ENCODE data around the gene GRHL1. TPM values are rescaled to one million over a fixed set of nuclear protein-coding genes. Genes with fewer than 3 reads are reported as not detected.

The GRHL1 gene
- total RNA-seq, 1 experiment from 2014 or later: 2.5 TPM

DNA sequence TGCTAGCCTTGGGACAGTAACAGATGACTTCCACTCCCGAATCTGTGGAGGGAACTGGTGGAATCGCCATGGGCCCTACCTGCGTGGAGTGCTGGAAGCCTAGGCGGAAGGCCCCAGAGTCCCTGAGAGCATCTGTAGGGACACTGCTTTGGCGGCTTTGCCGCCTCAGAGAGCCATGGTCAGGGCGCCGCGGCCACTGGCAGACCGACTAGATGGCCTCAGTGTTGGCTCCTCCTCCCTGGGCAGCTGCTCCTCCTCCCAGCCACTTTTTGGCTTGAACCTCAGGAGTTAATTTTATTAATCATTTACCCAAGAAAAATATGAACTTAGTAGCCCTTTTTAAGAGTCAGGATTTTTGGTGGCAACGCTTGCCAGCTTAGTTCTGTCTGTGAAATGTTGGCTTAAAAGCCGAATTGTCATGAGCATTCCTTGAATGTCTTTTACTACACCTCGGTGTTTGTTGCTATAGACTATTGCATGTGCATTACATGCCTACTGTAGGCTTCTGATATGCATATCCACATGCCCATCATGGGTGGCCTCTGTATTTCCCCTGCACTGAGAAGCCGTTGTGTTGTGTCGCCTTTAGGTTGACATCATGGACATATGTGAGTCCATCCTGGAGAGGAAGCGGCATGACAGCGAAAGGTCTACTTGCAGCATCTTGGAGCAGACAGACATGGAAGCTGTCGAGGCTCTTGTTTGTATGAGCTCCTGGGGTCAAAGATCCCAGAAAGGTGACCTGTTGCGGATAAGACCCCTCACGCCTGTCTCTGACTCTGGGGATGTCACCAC, 94.3 kb downstream of the GRHL1 start:
- H2BK20ac ChIP-seq (ENCODE audit: low read depth, low read length, poor library complexity, severe bottlenecking): no peak overlapping the region
- no peak overlapping the region for H4K8ac ChIP-seq (replicated peaks; ENCODE audit: insufficient read length, low read depth, low read length)
- H3K27ac ChIP-seq (ENCODE audit: insufficient read length, low read depth, low read length): no peak overlapping the region
- no peak overlapping the region for H3K56ac ChIP-seq (ENCODE audit: insufficient read length, low read depth, low read length)
- no peak overlapping the region for H2AFZ ChIP-seq (ENCODE audit: low read length)
- H2BK12ac ChIP-seq (ENCODE audit: insufficient read length, low read depth, low read length): no peak overlapping the region
- no peaks in the 10 kb centered on the region for H4K20me1 ChIP-seq (ENCODE audit: control insufficient read depth, insufficient read depth, insufficient read length)
- no peak overlapping the region for H3K4me2 ChIP-seq (ENCODE audit: insufficient read depth, insufficient read length, low read length)
- no peak overlapping the region for H2BK120ac ChIP-seq (ENCODE audit: low read depth, low read length, poor library complexity, severe bottlenecking)
- H3K4ac ChIP-seq (ENCODE audit: low read depth, low read length): no peak overlapping the region
- no peak overlapping the region for H2BK5ac ChIP-seq (ENCODE audit: insufficient read length, low read length)
- H2BK15ac ChIP-seq (ENCODE audit: low read depth, low read length): no peak overlapping the region
- peak overlapping the region in 1 of 2 experiments; percentile 46; a peak in 2 of 5 replicates for H3K4me3 Mint-ChIP-seq
- H3K14ac ChIP-seq (ENCODE audit: insufficient read depth, low read length): no peak overlapping the region
- no peaks in the 10 kb centered on the region; the same call in 1 of the 2 replicates for H3K27me3 ChIP-seq (ENCODE audit: insufficient read depth, low read length)
- H3K9me3 ChIP-seq (ENCODE audit: control insufficient read depth, low read depth, low read length): no peaks in the 10 kb centered on the region
- H3K79me1 ChIP-seq (ENCODE audit: insufficient read depth, low read depth, low read length, poor library complexity, severe bottlenecking): no peaks in the 10 kb centered on the region
- H3K23me2 ChIP-seq (ENCODE audit: insufficient read length, low read depth, low read length, poor library complexity, severe bottlenecking): peaks cover 10% of the 10 kb centered on the region
- peaks cover 25 to 48% (median 39%) of the 10 kb centered on the region in 3 experiments for H3K36me3 Mint-ChIP-seq (ENCODE audit: insufficient read depth in 1 of 3, low read depth in 3 of 3)
- H3K27me3 Mint-ChIP-seq (ENCODE audit: low read depth): peaks cover 35% of the 10 kb centered on the region
- TF ChIP-seq, protein P1, sequence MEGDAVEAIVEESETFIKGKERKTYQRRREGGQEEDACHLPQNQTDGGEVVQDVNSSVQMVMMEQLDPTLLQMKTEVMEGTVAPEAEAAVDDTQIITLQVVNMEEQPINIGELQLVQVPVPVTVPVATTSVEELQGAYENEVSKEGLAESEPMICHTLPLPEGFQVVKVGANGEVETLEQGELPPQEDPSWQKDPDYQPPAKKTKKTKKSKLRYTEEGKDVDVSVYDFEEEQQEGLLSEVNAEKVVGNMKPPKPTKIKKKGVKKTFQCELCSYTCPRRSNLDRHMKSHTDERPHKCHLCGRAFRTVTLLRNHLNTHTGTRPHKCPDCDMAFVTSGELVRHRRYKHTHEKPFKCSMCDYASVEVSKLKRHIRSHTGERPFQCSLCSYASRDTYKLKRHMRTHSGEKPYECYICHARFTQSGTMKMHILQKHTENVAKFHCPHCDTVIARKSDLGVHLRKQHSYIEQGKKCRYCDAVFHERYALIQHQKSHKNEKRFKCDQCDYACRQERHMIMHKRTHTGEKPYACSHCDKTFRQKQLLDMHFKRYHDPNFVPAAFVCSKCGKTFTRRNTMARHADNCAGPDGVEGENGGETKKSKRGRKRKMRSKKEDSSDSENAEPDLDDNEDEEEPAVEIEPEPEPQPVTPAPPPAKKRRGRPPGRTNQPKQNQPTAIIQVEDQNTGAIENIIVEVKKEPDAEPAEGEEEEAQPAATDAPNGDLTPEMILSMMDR (conservative IDR thresholded peaks at IDR 0.05): no peak
- no peak overlapping the region for H3T11ph ChIP-seq (ENCODE audit: low read length)
- no peaks in the 10 kb centered on the region for H3K4me1 ChIP-seq (ENCODE audit: insufficient read depth, low read length)
- peaks cover 12 to 33% of the 10 kb centered on the region in 2 experiments for H3K4me1 Mint-ChIP-seq
- DNase-seq: no peak
- no peak overlapping the region for H3K27ac Mint-ChIP-seq
- peaks cover 0 to 5% of the 10 kb centered on the region in 2 experiments; a peak in 3 of 5 replicates for H3K9me3 Mint-ChIP-seq
- no peaks in the 10 kb centered on the region for H3K79me2 ChIP-seq (ENCODE audit: insufficient read depth, low read length)
- H3K18ac ChIP-seq (ENCODE audit: insufficient read length, low read depth, low read length): no peak overlapping the region
- no peak overlapping the region for H4K5ac ChIP-seq (ENCODE audit: insufficient read length, low read depth, low read length)
- no peak overlapping the region for H3K23ac ChIP-seq (ENCODE audit: insufficient read length, low read depth, low read length)
- no peak overlapping the region for H2AK5ac ChIP-seq (ENCODE audit: insufficient read length, low read length)
- H4K91ac ChIP-seq (ENCODE audit: insufficient read length, low read depth, low read length): no peak overlapping the region
- no CpG with 5 or more reads among the region's 20 CpGs for WGBS (ENCODE audit: extremely low coverage, insufficient read length, low lambda C conversion rate)
- no peak overlapping the region for H3K9ac ChIP-seq (ENCODE audit: extremely low read depth, insufficient read length, low read length)
